Activated CD8-positive, alpha-beta memory T cell treated with anti-CD3 and anti-CD28 coated beads for 4 hours (primary cell): Measurements from ENCODE around the gene DNMT3A.

Experiments used
- DNase-seq, 2 donors: peaks; one replicate each; pipeline ENCODE4 v3.0.0-alpha.2; 2020; ENCODE audit warnings: low read depth in 2 of 2

Gene DNMT3A

DNA sequence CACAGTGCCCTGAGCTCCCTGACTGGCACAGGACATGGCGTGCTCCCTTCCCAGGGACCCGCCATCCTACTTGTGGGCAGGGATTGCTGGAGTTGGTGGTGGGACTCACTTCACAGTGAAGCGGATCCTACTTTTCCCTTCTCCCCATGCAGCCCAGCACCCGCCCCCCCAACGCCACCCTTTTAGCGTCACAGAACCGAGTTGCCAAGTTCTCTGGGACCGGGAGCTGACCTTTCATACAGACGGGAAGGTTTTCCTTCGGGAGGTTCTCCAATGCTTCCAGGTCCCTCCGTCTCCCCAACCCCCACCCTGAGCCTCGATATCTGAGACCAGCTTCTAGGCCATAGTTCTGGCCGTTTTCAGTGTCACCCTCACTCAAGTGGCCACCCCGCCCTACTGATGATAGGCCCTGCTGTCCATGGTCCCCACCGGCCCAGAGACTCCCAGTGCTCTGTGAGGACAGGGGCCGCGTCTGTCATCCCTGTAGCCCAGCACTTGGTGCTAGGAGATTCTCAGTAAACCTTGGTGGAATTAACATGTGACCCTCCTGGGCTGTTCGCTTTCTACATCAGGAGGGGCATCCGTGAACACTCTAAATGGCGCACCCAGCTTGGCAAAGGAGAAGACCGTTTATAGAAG is 1.6 kb upstream of the DNMT3A start:
- DNase-seq = no peak

DNA sequence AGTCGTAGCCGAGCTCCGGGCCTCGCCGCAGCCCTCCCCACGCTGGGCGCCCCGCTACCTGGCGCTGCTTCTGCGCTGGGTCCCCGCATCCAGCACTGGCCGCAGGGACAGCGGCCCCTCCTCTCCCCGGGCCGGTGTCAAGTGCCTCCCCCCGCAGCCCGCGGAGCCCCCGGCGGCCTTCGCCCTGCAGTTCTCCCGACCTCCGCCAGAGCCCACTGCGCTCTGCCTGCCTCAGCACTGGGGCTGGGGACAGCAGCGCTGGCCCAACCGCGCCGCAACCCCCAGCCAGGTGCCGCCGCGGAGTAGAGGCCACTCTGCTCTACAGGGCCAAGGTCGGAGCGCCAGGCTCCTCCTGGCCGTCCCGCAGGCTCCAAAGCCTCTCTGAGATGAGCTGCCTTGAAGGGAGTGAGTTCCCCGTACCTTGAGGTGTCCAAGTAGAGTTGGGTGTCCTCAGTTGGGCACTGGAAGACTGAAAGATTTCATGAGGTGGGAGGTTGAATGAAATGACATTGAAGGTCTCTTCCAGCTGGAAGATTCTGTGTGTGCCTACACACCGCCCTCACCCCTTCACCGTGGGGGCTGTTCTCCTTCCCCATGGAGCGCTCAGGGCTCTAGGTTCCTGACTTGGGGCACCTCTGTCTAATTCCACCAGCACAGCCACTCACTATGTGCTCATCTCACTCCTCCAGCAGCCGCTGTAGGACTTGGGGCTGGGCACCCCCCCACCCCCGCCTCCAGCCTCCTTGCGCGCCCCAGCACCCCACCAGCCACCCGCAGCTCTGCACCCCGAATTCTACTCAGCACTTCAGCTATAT is 854 bp upstream of the DNMT3A start:
- peak; percentile 59 to 63 for DNase-seq

DNA sequence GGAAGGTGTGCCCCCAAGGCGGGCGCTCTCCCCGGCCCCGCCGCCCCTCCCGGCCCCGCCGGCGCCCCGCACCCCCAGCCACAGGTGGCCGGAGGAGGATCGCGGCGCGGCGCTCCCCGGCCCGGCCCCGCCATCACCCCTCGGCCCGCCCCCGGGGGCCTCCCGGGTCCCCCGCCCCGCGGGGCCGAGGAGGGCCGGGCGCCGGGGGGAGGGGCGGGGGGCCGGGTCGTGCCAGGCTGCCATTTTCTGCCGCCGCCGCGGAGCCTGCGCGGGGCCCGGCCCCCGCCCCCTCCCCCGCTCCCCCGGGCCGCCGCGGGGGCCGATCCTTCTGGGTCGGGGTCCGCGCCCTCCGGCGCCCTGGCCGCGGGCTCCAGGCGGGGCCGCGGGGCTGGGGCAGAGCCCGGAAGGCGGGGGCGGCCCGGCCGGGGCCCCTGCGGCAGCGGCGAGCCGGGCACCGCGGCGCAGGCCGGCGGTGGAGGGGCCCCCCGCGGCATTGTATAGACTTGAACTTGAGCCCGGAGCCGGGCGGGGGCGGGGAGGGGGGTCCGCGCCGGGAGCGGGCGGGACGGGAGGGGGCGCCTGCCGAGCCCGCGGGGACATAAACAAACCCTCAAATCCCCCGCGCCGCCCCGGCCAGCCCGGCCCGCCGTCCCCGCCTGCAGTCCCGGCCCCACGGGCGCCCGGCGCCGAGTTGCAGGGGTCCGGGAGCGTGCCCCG is 556 bp downstream of the DNMT3A start:
- no peak for DNase-seq

DNA sequence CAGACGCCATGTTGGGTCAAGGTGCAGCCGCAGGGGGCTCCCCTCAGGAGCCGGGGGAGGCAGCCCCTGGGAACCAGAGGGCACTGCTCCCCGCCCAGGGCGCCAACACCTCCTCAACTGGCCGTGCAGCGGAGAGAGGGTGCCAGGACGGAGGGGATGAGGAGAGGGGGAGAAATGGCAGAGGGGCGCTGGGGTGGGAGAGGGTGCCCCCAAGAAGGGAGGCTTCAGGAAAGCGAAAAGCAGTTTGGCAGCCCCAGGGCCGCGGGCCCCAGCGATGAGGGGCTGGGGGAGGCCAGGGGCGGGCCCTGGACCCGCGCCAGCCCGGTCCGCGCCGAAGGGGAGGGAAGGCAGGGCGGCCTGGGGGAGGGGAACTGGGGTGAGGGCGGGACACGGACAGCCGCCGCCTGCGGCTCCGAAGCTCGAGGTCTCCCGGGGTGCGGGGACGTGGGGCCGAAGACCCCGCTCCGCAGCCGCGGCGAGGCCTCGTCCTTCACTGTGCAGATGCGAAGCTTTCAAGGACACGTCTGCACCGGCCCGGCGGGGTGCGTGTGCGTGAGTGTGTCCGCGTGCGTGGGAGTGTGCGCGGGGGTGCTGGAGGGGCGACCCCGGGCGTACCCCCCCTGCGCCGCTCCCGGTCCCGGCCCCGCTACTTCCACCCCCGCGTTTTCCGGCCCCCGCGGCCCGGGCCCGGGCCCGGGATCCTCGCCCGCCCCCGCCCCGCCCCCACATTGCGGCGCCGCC is 1.4 kb downstream of the DNMT3A start:
- no peak for DNase-seq

DNA sequence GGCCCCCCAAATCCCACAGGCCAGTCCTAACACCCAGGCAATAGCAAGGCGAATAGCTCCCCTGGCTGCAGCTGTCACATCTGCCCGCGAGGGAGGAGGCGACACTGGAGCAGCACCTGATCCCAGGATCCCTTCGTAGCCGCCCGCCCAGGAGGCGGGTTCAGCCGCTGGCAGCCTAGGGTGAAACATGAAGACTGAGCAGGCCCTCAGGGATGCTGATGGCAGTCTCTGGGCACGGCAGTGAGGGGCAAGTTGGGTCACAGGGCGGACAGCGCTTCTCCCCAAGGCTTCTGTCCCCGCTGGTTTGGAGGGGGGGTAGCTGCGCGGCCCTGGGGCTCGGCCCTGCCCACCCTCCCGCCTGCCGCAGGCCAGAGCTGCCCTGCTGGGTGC is 1.9 kb downstream of the DNMT3A start:
- DNase-seq = no peak

DNA sequence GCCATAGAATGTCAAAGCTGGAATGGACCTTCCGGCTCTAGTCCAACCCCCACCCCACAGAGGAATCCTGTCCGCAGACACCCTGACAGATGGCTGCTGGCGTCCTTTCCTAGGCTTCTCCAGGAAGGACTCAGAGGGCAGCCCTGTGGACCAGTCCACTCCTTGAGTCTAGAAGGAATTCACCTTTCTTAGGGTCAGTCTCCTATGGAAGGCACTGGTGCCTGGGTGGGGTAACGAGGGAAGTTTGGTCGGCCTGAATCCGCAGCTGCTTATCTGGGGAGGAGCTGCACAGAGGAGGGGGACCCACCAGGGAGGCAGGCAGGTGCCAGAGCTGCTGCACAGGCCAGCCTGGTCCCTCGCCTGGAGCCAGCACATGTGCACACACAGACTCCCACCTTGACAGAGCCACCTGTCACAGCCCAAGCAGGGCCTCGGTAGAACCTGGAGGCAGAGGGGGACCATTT is 2.5 kb downstream of the DNMT3A start:
- DNase-seq = no peak

GRCh38 chr2:25338401-25338800 is 3.3 kb downstream of the DNMT3A start:
- DNase-seq = no peak

DNA sequence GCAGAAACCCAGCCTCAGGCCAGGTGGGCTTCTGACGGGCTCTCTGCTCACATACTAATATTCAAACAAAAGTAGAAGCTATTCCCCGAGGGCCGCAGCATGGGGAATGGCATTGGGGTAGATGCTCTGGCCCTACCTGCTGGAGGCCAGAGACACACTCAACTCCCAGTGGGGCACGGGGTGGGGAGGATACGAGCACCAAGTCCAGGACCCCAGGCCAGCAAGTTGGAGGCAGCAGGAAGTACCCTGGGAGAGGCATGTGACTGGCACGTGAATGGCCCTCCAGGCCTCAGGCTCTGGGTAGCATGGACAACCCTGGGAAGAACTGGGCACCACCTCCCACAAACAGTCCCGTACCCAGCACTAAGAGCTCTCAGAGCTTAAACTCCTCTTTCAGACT is 3.8 kb downstream of the DNMT3A start:
- no peak for DNase-seq

GRCh38 chr2:25337276-25337675 is 4.4 kb downstream of the DNMT3A start:
- DNase-seq = no peak

GRCh38 chr2:25336383-25336841 is 5.3 kb downstream of the DNMT3A start:
- DNase-seq = no peak

DNA sequence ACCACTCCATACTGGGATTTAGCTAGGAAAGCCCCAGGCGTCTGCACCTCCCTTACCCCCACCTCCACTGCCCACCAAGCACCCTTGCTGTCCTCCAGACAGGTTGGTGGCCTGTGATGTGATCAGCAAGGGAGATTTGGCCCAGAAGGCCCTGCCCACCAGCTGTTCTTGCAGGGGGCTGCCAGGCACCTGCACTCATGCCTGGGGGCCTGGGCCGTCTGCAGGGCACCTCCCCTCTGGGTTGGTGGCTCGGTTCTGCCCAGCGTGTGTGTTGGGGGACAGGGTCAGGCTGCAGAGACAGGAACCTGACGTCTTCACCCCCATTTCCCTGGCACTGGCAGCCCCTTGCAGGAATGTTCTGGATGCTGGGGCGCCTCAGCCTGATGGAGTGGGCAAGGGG is 5.8 kb downstream of the DNMT3A start:
- no peak for DNase-seq

GRCh38 chr2:25335204-25335603 is 6.5 kb downstream of the DNMT3A start:
- no peak for DNase-seq

GRCh38 chr2:25334482-25334881 is 7.2 kb downstream of the DNMT3A start:
- no peak for DNase-seq

GRCh38 chr2:25333981-25334380 is 7.7 kb downstream of the DNMT3A start:
- no peak for DNase-seq

- no peak for DNase-seq
Observed at GRCh38 chr2:25332571-25332970, 9.2 kb downstream of the DNMT3A start.

- DNase-seq = peak; percentile 67 to 74
Observed at GRCh38 chr2:25331686-25332365, 9.9 kb downstream of the DNMT3A start.

DNA sequence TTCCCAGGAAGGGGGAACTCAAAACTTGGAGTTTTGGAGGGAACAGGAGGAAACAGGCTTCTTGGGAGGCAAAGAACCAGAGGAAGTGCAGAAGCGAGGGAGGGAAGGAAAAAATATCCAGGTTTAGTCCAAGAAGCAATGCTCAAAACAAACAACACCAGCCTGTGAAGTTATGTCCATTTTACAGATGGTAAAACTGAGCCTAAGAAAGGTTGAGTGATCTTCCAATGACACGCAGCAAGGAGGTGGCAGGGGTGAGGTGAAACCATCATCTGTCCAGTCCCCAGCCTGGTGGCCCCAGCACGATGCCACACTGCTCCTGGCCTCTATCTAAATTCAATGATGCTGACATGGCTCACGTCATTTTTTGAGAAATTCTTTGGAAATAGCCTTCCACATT is 10.8 kb downstream of the DNMT3A start:
- DNase-seq = no peak

GRCh38 chr2:25330273-25330672 is 11.5 kb downstream of the DNMT3A start:
- DNase-seq = no peak

DNA sequence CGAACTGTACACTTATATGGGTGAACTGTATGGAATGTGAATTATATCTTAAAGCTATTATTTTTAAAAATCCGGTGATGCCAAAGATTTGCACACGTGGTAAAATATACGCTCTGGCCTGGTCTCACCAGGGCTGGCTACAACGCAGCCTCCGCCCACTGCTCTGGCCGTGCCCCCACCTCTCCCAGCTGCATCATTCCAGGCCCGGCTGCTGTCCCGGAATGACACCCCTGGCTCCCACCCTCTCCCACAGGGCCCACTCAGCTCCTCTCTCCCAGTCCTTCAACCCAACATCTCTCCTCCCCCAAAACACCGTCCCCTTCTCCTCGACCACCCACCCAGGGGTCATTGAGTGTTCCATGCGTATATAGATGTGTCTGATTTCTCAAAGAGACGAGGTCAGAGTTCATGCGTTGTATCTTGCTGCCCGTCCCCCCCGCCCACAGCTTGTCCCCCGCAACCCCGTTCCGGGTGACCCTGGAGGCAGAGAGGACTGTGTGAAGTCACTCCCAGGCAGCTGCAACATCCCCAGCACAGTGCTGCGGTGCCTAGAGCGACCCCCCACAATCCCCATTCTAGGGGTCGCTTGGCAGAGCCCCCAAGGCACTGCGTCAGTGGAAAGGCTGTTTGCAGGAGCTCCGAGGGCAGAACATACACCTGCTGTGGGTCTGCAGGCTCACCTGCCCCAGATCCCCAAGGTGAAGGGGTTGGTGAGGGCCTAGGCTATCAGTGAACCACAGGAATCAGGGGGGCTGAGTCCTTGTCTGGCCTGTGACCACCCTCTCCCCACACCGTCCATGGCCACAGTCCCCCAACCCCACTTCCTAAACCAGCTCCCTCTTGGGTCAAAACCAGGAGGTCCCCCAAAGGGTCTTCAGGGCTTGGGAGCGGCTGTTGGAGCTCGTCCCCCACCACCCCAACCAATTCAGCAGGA is 13.3 kb downstream of the DNMT3A start:
- no peak for DNase-seq

- no peak for DNase-seq
Observed at GRCh38 chr2:25326326-25327013, 15.3 kb downstream of the DNMT3A start.
